GM12864 (cell line): Measurements from ENCODE around the gene ADAMTS18.

Experiments used
- DNase-seq: peaks from one replicate; pipeline ENCODE4 v3.0.0-alpha.2; 2011; ENCODE audit warnings: low read depth
- H3K4me3 ChIP-seq: 2 replicates; pipeline ENCODE4 v1.5.1; 2011; ENCODE audit warnings: mild to moderate bottlenecking, low read depth, low read length, control low read depth
- TF ChIP-seq, protein P1 (sequence below): IDR thresholded peaks from 2 replicates; pipeline ENCODE4 v1.5.1; 2011; ENCODE audit warnings: low read depth, mild to moderate bottlenecking, moderate library complexity, low read length, control low read depth, inconsistent platforms; ENCODE audit errors: missing control alignments

Gene ADAMTS18

DNA sequence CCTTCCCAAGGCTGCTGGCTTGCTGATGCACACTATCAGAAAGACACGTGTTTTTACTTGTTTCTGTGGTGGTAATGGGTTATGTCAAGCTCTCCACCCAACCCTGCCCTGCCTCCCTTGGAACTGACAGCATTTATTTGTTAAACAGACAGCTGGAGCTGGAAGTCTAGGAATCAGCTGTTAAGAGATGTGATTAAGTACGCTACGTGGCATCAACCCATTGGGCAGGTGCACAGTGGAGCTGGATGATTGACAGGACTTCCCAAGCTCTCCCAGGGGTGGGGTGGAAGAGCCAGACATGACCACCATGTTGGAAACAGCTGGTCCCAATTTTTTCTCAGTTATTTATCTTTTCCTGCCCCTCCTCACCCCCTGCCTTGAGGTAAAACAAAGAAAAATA, 49.4 kb downstream of the ADAMTS18 start:
- TF ChIP-seq, protein P1, sequence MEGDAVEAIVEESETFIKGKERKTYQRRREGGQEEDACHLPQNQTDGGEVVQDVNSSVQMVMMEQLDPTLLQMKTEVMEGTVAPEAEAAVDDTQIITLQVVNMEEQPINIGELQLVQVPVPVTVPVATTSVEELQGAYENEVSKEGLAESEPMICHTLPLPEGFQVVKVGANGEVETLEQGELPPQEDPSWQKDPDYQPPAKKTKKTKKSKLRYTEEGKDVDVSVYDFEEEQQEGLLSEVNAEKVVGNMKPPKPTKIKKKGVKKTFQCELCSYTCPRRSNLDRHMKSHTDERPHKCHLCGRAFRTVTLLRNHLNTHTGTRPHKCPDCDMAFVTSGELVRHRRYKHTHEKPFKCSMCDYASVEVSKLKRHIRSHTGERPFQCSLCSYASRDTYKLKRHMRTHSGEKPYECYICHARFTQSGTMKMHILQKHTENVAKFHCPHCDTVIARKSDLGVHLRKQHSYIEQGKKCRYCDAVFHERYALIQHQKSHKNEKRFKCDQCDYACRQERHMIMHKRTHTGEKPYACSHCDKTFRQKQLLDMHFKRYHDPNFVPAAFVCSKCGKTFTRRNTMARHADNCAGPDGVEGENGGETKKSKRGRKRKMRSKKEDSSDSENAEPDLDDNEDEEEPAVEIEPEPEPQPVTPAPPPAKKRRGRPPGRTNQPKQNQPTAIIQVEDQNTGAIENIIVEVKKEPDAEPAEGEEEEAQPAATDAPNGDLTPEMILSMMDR, result no peak
- DNase-seq, result no peak
- no peak overlapping the region for H3K4me3 ChIP-seq

DNA sequence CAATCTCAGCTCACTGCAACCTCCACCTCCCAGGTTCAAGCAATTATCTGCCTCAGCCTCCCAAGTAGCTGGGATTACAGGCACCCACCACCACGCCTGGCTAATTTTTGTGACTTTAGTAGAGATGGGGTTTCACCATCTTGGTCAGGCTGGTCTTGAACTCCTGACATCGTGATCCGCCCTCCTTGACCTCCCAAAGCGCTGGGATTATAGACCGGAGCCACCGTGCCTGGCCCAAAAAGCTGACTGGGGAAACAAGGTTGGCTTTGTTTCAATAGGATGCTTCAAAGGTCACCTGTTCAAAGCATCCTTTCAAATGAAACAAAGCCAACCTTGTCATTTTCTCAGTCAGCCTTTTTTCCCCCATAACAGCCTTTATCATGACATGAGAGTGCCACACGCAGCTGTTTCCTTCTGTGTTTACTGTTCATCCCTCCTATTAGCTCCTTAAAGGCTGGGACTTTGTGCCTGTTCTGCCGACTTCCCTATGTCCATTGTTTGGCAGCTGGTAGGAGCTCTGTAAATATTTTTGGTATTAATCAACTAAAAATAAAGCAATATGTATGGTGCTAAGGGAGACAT, 51.1 kb downstream of the ADAMTS18 start:
- no peak for DNase-seq
- TF ChIP-seq, protein P1, result no peak
- no peak overlapping the region for H3K4me3 ChIP-seq

DNA sequence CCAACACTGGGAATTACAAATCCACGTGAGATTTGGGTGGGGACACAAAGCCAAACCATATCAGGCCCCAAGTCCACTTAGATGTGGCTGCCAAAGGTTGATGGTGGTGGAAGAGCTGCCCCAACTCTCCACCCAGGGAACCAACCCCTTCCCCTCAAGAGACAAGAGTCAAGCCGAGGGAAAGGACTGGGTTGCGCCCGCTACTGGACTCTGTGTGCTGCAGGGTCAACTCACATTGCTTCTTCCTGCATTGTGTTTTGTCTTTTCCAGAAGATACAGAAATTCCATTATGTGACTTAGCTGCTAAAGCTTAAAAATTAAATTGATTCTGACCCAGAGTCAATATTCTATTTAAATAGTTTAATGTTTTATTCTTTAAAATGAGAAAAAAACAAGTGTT, 58.5 kb downstream of the ADAMTS18 start:
- TF ChIP-seq, protein P1, result peak; percentile 72
- DNase-seq, result no peak
- no peak overlapping the region for H3K4me3 ChIP-seq

DNA sequence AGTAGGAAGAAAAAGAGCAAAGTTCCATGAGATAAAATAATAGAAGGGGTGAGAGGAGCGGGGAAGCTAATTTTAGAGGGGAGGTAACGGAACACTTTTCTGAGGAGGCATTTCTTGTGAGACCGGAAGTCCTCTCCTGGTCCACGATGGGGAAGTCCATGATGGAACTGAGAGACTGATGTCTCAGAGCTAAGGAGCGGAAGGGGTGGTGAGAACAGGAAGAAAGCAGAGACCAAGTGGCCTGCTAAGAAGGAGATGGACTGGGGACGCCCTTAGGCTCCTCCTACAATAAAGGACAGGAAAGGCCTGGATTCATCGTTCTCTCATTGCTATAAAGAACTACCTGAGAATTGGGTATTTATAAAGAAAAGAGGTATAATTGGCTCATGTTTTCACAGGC, 59.4 kb downstream of the ADAMTS18 start:
- no peak overlapping the region for H3K4me3 ChIP-seq
- no peak for DNase-seq
- TF ChIP-seq, protein P1, result no peak

DNA sequence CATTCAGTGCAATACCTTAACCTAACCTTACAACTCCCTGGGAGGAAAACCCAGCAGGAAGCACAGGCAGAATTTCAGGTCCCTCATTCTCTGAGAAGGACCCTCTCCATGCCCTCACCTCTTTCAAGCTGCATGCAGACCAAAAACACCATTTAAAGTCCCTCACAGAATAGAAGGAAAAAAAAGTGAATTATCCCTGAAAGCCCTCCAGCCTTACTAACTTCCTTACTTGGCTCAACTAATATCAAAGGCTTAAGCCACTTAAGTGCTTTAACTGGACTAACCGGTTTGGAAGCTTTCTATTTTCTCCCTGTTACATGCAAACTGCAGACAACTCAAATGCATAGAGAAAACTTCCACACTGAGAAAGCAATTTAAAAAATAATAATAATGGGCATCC, 60.5 kb downstream of the ADAMTS18 start:
- TF ChIP-seq, protein P1, result no peak
- no peak for DNase-seq
- no peak overlapping the region for H3K4me3 ChIP-seq

DNA sequence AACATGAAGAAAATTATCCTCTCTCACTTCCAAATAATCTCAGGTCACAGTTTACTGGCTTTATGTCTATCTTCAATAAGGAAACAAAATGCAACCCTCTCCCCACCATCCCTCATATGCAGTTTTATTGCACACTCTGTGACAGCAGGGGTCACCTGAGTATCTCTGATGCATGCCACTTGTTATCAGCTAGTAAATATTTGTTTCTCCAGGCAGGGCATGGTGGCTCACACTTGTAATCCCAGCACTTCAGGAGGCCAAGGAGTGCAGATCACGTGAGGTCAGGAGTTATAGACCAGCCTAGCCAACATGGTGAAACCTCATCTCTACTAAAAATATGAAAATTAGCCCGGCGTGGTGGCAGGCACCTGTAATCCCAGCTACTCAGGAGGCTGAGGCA, 61.1 kb downstream of the ADAMTS18 start:
- DNase-seq, result no peak
- TF ChIP-seq, protein P1, result no peak
- no peak overlapping the region for H3K4me3 ChIP-seq

DNA sequence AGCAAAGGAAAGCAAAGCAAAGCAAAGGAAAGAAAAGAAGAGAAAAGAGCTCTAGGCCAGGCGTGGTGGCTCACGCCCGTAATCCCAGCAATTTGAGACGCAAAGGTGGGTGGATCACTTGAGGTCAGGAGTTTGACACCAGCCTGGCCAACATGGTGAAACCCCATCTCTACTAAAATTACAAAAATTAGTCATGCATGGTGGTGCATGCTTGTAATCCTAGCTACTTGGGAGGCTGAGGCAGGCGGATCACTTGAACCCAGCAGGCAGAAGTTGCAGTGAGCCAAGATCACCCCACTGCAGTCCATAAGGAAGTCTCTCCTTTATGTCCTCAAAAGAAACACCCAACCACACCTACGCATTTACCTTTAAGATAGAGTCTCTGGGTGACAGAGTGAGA, 70.1 kb downstream of the ADAMTS18 start:
- no peak overlapping the region for H3K4me3 ChIP-seq
- no peak for DNase-seq
- TF ChIP-seq, protein P1, result no peak
